Measurements from ENCODE around the gene DNAI2.

- no peak for TF ChIP-seq CTCF (IDR thresholded peaks at IDR 0.05)
- TF ChIP-seq POLR2A (IDR thresholded peaks at IDR 0.05) = no peak
Measured at GRCh38 chr17:74250324-74250995, 23.6 kb upstream of the DNAI2 start.

Measured in uterus (tissue), 2 donors.